HG03095 (cell line): Measurements from ENCODE around the gene EDAR.

Source experiments
- ATAC-seq: cut with Tn5 transposase; IDR thresholded peaks from one replicate; pipeline ENCODE4 v1.9.1; 2021; ENCODE audit warnings: moderate library complexity; ENCODE audit not compliant: unreplicated experiment

EDAR gene

GRCh38 chr2:108988796-108989713, at the start of gene EDAR:
EDAR (minus strand) TSS chr2:108989220; CDS start chr2:108931014, 58,206 bp downstream.
- no peak for ATAC-seq

- ATAC-seq, result no peak
These were observed 44.2 kb upstream of the EDAR start for GRCh38 chr2:109033171-109033570.

GRCh38 chr2:109032229-109032820, 43.3 kb upstream of the EDAR start:
- ATAC-seq, result no peak

GRCh38 chr2:109031476-109032228, 42.6 kb upstream of the EDAR start:
- ATAC-seq, result peak; percentile 56

GRCh38 chr2:109030870-109031475, 42.0 kb upstream of the EDAR start:
- ATAC-seq, result no peak

- no peak for ATAC-seq
These were observed 40.6 kb upstream of the EDAR start for GRCh38 chr2:109029490-109030201.

GRCh38 chr2:109028738-109029489, 39.9 kb upstream of the EDAR start:
- ATAC-seq, result no peak

- ATAC-seq, result no peak
These were observed 39.3 kb upstream of the EDAR start for GRCh38 chr2:109028277-109028676.

- no peak for ATAC-seq
These were observed 38.7 kb upstream of the EDAR start for GRCh38 chr2:109027702-109028101.

- no peak for ATAC-seq
These were observed 35.5 kb upstream of the EDAR start for GRCh38 chr2:109024477-109024876.

GRCh38 chr2:109021895-109022300, 32.9 kb upstream of the EDAR start:
- no peak for ATAC-seq

- ATAC-seq, result no peak
These were observed 31.2 kb upstream of the EDAR start for GRCh38 chr2:109020217-109020637.

GRCh38 chr2:109018452-109018851, 29.4 kb upstream of the EDAR start:
- no peak for ATAC-seq

GRCh38 chr2:109017017-109017416, 28.0 kb upstream of the EDAR start:
- ATAC-seq, result no peak

- no peak for ATAC-seq
These were observed 27.4 kb upstream of the EDAR start for GRCh38 chr2:109016376-109016775.

- ATAC-seq, result no peak
These were observed 25.5 kb upstream of the EDAR start for GRCh38 chr2:109014476-109014875.

GRCh38 chr2:109013051-109013450, 24.0 kb upstream of the EDAR start:
- no peak for ATAC-seq

- no peak for ATAC-seq
These were observed 21.0 kb upstream of the EDAR start for GRCh38 chr2:109009920-109010610.

GRCh38 chr2:109006971-109007370, 18.0 kb upstream of the EDAR start:
- ATAC-seq, result no peak
